22Rv1 (cell line): ENCODE data around the gene TACR2.

Experiments used
- CTCF ChIP-seq: fragments of 450-650 bp; IDR thresholded peaks from 2 replicates; pipeline ENCODE4 v1.5.1; 2017; ENCODE audit warnings: mild to moderate bottlenecking
- ZFX ChIP-seq: fragments of 450-650 bp; IDR thresholded peaks from 2 replicates; pipeline ENCODE4 v1.6.1; 2017; ENCODE audit warnings: antibody characterized with exemption, borderline replicate concordance

DNA sequence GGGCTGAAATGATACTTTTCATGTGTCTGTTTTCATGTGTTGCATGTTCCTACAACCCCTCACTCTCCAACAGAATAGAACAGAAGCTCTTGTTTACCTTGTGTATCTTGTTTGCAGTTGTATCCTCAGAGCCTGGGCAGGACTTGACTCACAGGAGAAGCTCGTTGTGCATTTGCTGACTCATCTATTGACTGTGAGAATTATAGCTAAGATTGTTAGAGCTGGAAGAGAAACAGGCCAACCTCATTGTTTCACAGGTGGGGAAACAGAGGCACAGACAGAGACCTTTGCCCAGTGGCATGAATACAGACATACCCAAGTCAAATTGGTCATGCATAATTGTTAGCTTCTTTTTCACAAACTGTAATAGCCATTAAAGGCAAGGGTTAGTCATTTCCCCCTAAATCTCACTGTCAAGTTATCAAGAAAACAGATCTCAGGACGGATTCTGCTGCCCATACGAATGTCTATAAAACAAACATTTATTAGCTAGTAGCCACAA lies 30.0 kb upstream of the TACR2 start:
- TF ChIP-seq CTCF = no peak
- TF ChIP-seq ZFX = no peak
